ENCODE data around the gene RAP2B. TPM values are rescaled to one million over a fixed set of nuclear protein-coding genes. Genes with fewer than 3 reads are reported as not detected.
"Not testable (repeated sequence)": the region's sequence is repeated elsewhere in the genome, so short reads cannot be mapped to it uniquely, and the experiment has no call there.

RAP2B gene
- 10 to 100 TPM in 7 of 9 donors, 1 to 10 TPM in 2; 2.6 to 25.1 (median 11.5) TPM for total RNA-seq
- polyA plus RNA-seq = 1 to 10 TPM; 2.9 to 4.8 (median 2.9) TPM
- long read RNA-seq, donor 1, full-length matches to known transcripts = 7 of 7 reads
- long read RNA-seq, donor 1, partial matches to known transcripts = 0 of 7 reads
- long read RNA-seq, donor 1, other reads (novel, unspliced or antisense) = 0 of 7 reads
- long read RNA-seq, donor 2, full-length matches to known transcripts = 17 of 17 reads
- long read RNA-seq, donor 2, partial matches to known transcripts = 0 of 17 reads
- long read RNA-seq, donor 2, other reads (novel, unspliced or antisense) = 0 of 17 reads
- long read RNA-seq, donor 3, full-length matches to known transcripts = 6 of 6 reads
- long read RNA-seq, donor 3, partial matches to known transcripts = 0 of 6 reads
- long read RNA-seq, donor 3, other reads (novel, unspliced or antisense) = 0 of 6 reads
- long read RNA-seq, donor 4, full-length matches to known transcripts = 28 of 28 reads
- long read RNA-seq, donor 4, partial matches to known transcripts = 0 of 28 reads
- long read RNA-seq, donor 4, other reads (novel, unspliced or antisense) = 0 of 28 reads
- long read RNA-seq, donor 5, full-length matches to known transcripts = 25 of 25 reads
- long read RNA-seq, donor 5, partial matches to known transcripts = 0 of 25 reads
- long read RNA-seq, donor 5, other reads (novel, unspliced or antisense) = 0 of 25 reads
- long read RNA-seq, donor 6, full-length matches to known transcripts = 10 of 11 reads
- long read RNA-seq, donor 6, partial matches to known transcripts = 0 of 11 reads
- long read RNA-seq, donor 6, other reads (novel, unspliced or antisense) = 1 of 11 reads
- long read RNA-seq, donor 7, full-length matches to known transcripts = 11 of 11 reads
- long read RNA-seq, donor 7, partial matches to known transcripts = 0 of 11 reads
- long read RNA-seq, donor 7, other reads (novel, unspliced or antisense) = 0 of 11 reads
- long read RNA-seq, donor 8, full-length matches to known transcripts = 16 of 16 reads
- long read RNA-seq, donor 8, partial matches to known transcripts = 0 of 16 reads
- long read RNA-seq, donor 8, other reads (novel, unspliced or antisense) = 0 of 16 reads
- long read RNA-seq, donor 9, full-length matches to known transcripts = 10 of 10 reads
- long read RNA-seq, donor 9, partial matches to known transcripts = 0 of 10 reads
- long read RNA-seq, donor 9, other reads (novel, unspliced or antisense) = 0 of 10 reads
- long read RNA-seq, donor 10, full-length matches to known transcripts = 13 of 13 reads
- long read RNA-seq, donor 10, partial matches to known transcripts = 0 of 13 reads
- long read RNA-seq, donor 10, other reads (novel, unspliced or antisense) = 0 of 13 reads

DNA sequence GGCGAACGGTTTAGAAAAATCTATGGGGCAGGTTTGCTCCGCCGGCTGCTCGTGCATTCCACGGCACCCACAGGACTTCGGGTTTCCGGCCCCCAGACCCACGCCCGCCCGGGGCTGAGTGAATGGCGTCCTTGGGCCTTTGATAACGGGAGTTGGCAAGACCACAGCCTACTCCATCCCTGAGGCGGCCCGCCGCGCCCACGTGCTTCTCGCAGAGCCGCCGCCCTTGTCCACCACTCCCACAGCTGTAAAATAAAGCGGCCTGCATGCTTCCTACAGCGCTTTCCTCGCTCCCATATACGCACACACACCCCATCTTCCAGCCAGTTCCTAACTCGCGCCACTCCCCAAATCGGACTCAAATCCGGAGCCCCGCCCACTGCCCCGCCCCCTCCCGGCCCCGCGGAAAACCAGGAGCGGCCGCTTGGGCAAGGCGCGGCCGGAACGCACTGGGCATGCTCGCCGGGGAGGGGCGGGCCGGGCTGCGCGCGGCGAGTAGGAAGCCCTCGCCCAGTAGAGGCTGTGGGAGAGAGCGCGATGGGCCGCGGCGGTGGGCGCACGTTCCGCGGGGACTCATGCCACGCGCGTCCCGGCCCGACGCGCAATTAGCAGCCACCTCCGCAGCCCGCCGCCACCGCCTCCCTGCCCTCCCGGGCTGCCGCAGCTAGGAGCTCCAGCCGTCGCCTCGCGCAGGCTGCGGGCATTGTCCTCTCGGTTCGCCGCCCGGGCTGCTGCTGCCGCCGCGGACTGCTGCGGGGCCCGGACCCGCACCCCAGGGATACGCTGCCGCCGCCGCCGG is at the start of gene RAP2B:
RAP2B (plus strand) TSS at position 513 of the 799 bp plus-strand sequence. CDS start 468 bp downstream, outside the sequence.
- Histone ChIP-seq H3K27me3 (no peaks in the 10 kb centered on the region), H3K4me1 (replicated peaks in 1 of 2) (peaks cover 0 to 6% of the 10 kb centered on the region in 2 donors), H3K27ac (peak within 1 kb of the TSS; percentile 82 to 96 (median 93)), H3K9me3 (replicated peaks in 1 of 3) (no peaks in the 10 kb centered on the region), H3K4me3 (peak within 1 kb of the TSS; percentile 50 to 91 (median 72)), H3K36me3 (replicated peaks in 1 of 2) (no peaks in the 10 kb centered on the region)
- peak; percentile 96 to 98 (median 98) for DNase-seq
- intact Hi-C loops (cut with DNase I) = no loop called here
- 0 to 1% (median 0%) methylated on average over 26 to 91 of the region's 91 CpGs for whole genome bisulfite sequencing, 4 donors
- TF ChIP-seq POLR2A (IDR thresholded peaks at IDR 0.05) = peak; percentile 89 to 93
- TF ChIP-seq, protein P1, sequence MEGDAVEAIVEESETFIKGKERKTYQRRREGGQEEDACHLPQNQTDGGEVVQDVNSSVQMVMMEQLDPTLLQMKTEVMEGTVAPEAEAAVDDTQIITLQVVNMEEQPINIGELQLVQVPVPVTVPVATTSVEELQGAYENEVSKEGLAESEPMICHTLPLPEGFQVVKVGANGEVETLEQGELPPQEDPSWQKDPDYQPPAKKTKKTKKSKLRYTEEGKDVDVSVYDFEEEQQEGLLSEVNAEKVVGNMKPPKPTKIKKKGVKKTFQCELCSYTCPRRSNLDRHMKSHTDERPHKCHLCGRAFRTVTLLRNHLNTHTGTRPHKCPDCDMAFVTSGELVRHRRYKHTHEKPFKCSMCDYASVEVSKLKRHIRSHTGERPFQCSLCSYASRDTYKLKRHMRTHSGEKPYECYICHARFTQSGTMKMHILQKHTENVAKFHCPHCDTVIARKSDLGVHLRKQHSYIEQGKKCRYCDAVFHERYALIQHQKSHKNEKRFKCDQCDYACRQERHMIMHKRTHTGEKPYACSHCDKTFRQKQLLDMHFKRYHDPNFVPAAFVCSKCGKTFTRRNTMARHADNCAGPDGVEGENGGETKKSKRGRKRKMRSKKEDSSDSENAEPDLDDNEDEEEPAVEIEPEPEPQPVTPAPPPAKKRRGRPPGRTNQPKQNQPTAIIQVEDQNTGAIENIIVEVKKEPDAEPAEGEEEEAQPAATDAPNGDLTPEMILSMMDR (IDR thresholded peaks at IDR 0.05) = peak in 1 of 6 experiments; percentile 23

DNA sequence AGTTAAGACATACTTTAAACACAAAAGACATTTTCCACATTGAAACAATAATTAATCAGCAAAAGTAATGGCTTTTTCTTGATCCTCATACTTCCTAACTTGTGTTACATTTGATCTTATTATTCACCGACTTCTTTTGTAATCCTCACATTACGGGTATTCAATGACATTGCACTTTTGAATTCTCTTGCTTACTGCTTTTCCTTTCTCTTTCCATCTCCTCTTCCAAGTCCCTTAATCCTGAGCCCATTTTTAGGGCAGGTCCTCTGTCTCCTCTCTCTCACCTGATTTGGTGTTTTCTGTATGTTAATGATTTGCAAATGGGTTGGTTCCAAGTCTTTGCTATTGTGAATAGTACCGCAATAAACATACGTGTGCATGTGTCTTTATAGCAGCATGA is 48.5 kb upstream of the RAP2B start:
- DNase-seq = no peak
- WGBS, 4 donors = 86 to 91% (median 88%) methylated on average over 4 of the region's 4 CpGs
- H3K4me1 ChIP-seq (replicated peaks in 1 of 2) = no peaks in the 10 kb centered on the region
- no peaks in the 10 kb centered on the region for H3K27me3 ChIP-seq
- no peaks in the 10 kb centered on the region for H3K36me3 ChIP-seq (replicated peaks in 1 of 2)
- no peaks in the 10 kb centered on the region for H3K9me3 ChIP-seq (replicated peaks in 1 of 3)
- no peak overlapping the region for H3K27ac ChIP-seq
- no peak for TF ChIP-seq POLR2A (IDR thresholded peaks at IDR 0.05)
- TF ChIP-seq, protein P1 (IDR thresholded peaks at IDR 0.05) = no peak
- no peak overlapping the region for H3K4me3 ChIP-seq
- intact Hi-C loops (cut with DNase I) = no loop called here

DNA sequence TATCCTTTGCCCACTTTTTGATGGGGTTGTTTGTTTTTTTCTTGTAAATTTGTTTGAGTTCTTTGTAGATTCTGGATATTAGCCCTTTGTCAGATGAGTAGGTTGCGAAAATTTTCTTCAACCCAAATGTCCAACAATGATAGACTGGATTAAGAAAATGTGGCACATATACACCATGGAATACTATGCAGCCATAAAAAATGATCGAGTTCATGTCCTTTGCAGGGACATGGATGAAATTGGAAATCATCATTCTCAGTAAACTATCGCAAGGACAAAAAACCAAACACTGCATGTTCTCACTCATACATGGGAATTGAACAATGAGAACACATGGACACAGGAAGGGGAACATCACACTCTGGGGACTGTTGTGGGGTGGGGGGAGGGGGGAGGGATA is 47.8 kb upstream of the RAP2B start:
- H3K27me3 ChIP-seq; H3K9me3 ChIP-seq (replicated peaks in 1 of 3); intact Hi-C loops (cut with DNase I); H3K36me3 ChIP-seq (replicated peaks in 1 of 2); H3K27ac ChIP-seq; H3K4me1 ChIP-seq (replicated peaks in 1 of 2); DNase-seq; H3K4me3 ChIP-seq: not testable (repeated sequence)
- WGBS, 4 donors = 74 to 90% (median 84%) methylated on average over 3 of the region's 3 CpGs

DNA sequence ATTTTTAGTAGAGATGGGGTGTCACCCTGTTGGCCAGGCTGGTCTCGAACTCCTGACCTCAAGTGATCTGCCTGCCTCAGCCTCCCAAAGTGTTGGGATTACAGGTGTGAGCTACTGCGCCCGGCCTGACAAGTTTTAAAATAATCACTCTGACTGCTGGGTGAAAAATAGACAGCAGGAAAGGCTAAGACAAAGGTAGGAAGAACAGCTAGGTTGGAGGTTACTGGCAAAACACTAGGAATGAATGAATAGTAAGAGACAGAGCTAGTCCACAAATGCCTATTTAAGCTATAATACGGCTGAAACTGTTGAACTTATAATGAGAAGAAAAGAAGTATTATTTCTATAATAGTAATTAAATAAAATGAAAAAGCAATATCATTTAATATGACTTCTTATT is 46.7 kb upstream of the RAP2B start:
- H3K9me3 ChIP-seq (replicated peaks in 1 of 3) = no peaks in the 10 kb centered on the region
- H3K27me3 ChIP-seq = no peaks in the 10 kb centered on the region
- no peak for DNase-seq
- no peaks in the 10 kb centered on the region for H3K36me3 ChIP-seq (replicated peaks in 1 of 2)
- H3K4me3 ChIP-seq = no peak overlapping the region
- H3K27ac ChIP-seq = no peak overlapping the region
- intact Hi-C loops (cut with DNase I) = no loop called here
- 73 to 83% (median 79%) methylated on average over 4 of the region's 4 CpGs for WGBS, 4 donors
- TF ChIP-seq, protein P1 (IDR thresholded peaks at IDR 0.05) = no peak
- no peak for TF ChIP-seq POLR2A (IDR thresholded peaks at IDR 0.05)
- no peaks in the 10 kb centered on the region for H3K4me1 ChIP-seq (replicated peaks in 1 of 2)
